ENCODE results near the gene SLC26A11. TPM values are rescaled to one million over a fixed set of nuclear protein-coding genes. Genes with fewer than 3 reads are reported as not detected.
"Not testable (repeated sequence)": the region's sequence is repeated elsewhere in the genome, so short reads cannot be mapped to it uniquely, and the experiment has no call there.

SLC26A11 gene
- total and polyA plus RNA-seq, 5 donors from 2014 or later, result 7.7 to 75.9 (median 8.3) TPM

GRCh38 chr17:80275857-80276256, 55.6 kb downstream of the SLC26A11 start:
- ATAC-seq (ENCODE audit: low read depth in 2 of 2); H3K9me3 Mint-ChIP-seq; H3K4me3 Mint-ChIP-seq; H3K9me3 ChIP-seq (ENCODE audit: control insufficient read depth in 2 of 2, low read length in 2 of 2); DNase-seq; H3K27ac ChIP-seq (ENCODE audit: insufficient read depth, low read length, poor library complexity, severe bottlenecking); H3K27me3 Mint-ChIP-seq; H3K27me3 ChIP-seq (ENCODE audit: control insufficient read depth, insufficient read depth, low read length); H3K4me3 ChIP-seq (ENCODE audit: low read depth, low read length): not testable (repeated sequence)
- Histone ChIP-seq H3K36me3 (ENCODE audit: control insufficient read depth, insufficient read depth, low read length) (peaks cover 58% of the 10 kb centered on the region), H3K4me1 (ENCODE audit: control insufficient read depth, insufficient read depth, low read length, poor library complexity, severe bottlenecking) (peaks cover 19% of the 10 kb centered on the region)
- Mint-ChIP-seq H3K36me3 (peaks cover 10% of the 10 kb centered on the region), H3K4me1 (peaks cover 4 to 34% (median 19%) of the 10 kb centered on the region in 4 donors), H3K27ac (peak overlapping the region in 1 of 3 donors; percentile 12)

GRCh38 chr17:80277751-80278671, 57.8 kb downstream of the SLC26A11 start:
- Histone ChIP-seq H3K4me3 (ENCODE audit: low read depth, low read length) (no peak overlapping the region), H3K27me3 (ENCODE audit: control insufficient read depth, insufficient read depth, low read length) (no peaks in the 10 kb centered on the region), H3K27ac (ENCODE audit: insufficient read depth, low read length, poor library complexity, severe bottlenecking) (no peak overlapping the region), H3K4me1 (ENCODE audit: control insufficient read depth, insufficient read depth, low read length, poor library complexity, severe bottlenecking) (peaks cover 13% of the 10 kb centered on the region), H3K9me3 (ENCODE audit: control insufficient read depth in 2 of 2, low read length in 2 of 2) (no peaks in the 10 kb centered on the region), H3K36me3 (ENCODE audit: control insufficient read depth, insufficient read depth, low read length) (peaks cover 58% of the 10 kb centered on the region)
- Mint-ChIP-seq H3K36me3 (peaks cover 7% of the 10 kb centered on the region), H3K4me3 (peak overlapping the region in 1 of 4 donors; percentile 15), H3K4me1 (peaks cover 0 to 27% (median 13%) of the 10 kb centered on the region in 4 donors), H3K27ac (peak overlapping the region in 1 of 3 donors; percentile 80), H3K9me3 (no peaks in the 10 kb centered on the region), H3K27me3 (no peaks in the 10 kb centered on the region)
- ATAC-seq (ENCODE audit: low read depth in 2 of 2) (peak in 1 of 2 donors; percentile 8), DNase-seq (no peak)

- peaks cover 52% of the 10 kb centered on the region for H3K36me3 ChIP-seq (ENCODE audit: control insufficient read depth, insufficient read depth, low read length)
- no peaks in the 10 kb centered on the region for H3K27me3 ChIP-seq (ENCODE audit: control insufficient read depth, insufficient read depth, low read length)
- H3K4me3 ChIP-seq (ENCODE audit: low read depth, low read length), result no peak overlapping the region
- Mint-ChIP-seq H3K36me3 (peaks cover 10% of the 10 kb centered on the region), H3K9me3 (no peaks in the 10 kb centered on the region), H3K4me1 (peaks cover 0 to 22% (median 9%) of the 10 kb centered on the region in 4 donors), H3K27ac (peak overlapping the region in 1 of 3 donors; percentile 32), H3K4me3 (no peak overlapping the region), H3K27me3 (no peaks in the 10 kb centered on the region)
- H3K27ac ChIP-seq (ENCODE audit: insufficient read depth, low read length, poor library complexity, severe bottlenecking), result no peak overlapping the region
- H3K4me1 ChIP-seq (ENCODE audit: control insufficient read depth, insufficient read depth, low read length, poor library complexity, severe bottlenecking), result peaks cover 3% of the 10 kb centered on the region
- DNase-seq, result no peak
- H3K9me3 ChIP-seq (ENCODE audit: control insufficient read depth in 2 of 2, low read length in 2 of 2), result no peaks in the 10 kb centered on the region
- no peak for ATAC-seq (ENCODE audit: low read depth in 2 of 2)
These were observed 59.7 kb downstream of the SLC26A11 start for GRCh38 chr17:80279895-80280294.

GRCh38 chr17:80281516-80281915, 61.3 kb downstream of the SLC26A11 start:
- H3K9me3 ChIP-seq (ENCODE audit: control insufficient read depth in 2 of 2, low read length in 2 of 2), result no peaks in the 10 kb centered on the region
- peak overlapping the region in 1 of 3 donors; percentile 71 for H3K27ac Mint-ChIP-seq
- H3K36me3 Mint-ChIP-seq, result peaks cover 4% of the 10 kb centered on the region
- H3K4me1 ChIP-seq (ENCODE audit: control insufficient read depth, insufficient read depth, low read length, poor library complexity, severe bottlenecking), result no peaks in the 10 kb centered on the region
- no peak for ATAC-seq (ENCODE audit: low read depth in 2 of 2)
- no peak overlapping the region for H3K27ac ChIP-seq (ENCODE audit: insufficient read depth, low read length, poor library complexity, severe bottlenecking)
- H3K9me3 Mint-ChIP-seq, result no peaks in the 10 kb centered on the region
- H3K4me3 ChIP-seq (ENCODE audit: low read depth, low read length), result no peak overlapping the region
- H3K4me1 Mint-ChIP-seq, result peaks cover 0 to 15% (median 7%) of the 10 kb centered on the region in 4 donors
- DNase-seq, result no peak
- no peaks in the 10 kb centered on the region for H3K27me3 ChIP-seq (ENCODE audit: control insufficient read depth, insufficient read depth, low read length)
- no peaks in the 10 kb centered on the region for H3K27me3 Mint-ChIP-seq
- no peak overlapping the region for H3K4me3 Mint-ChIP-seq
- peaks cover 43% of the 10 kb centered on the region for H3K36me3 ChIP-seq (ENCODE audit: control insufficient read depth, insufficient read depth, low read length)

GRCh38 chr17:80283116-80283852, 63.1 kb downstream of the SLC26A11 start:
- Histone ChIP-seq H3K27ac (ENCODE audit: insufficient read depth, low read length, poor library complexity, severe bottlenecking) (no peak overlapping the region), H3K36me3 (ENCODE audit: control insufficient read depth, insufficient read depth, low read length) (peaks cover 41% of the 10 kb centered on the region), H3K4me1 (ENCODE audit: control insufficient read depth, insufficient read depth, low read length, poor library complexity, severe bottlenecking) (no peaks in the 10 kb centered on the region), H3K27me3 (ENCODE audit: control insufficient read depth, insufficient read depth, low read length) (no peaks in the 10 kb centered on the region), H3K4me3 (ENCODE audit: low read depth, low read length) (no peak overlapping the region), H3K9me3 (ENCODE audit: control insufficient read depth in 2 of 2, low read length in 2 of 2) (no peaks in the 10 kb centered on the region)
- H3K36me3 Mint-ChIP-seq, result peaks cover 11% of the 10 kb centered on the region
- peaks cover 0 to 15% (median 6%) of the 10 kb centered on the region in 4 donors for H3K4me1 Mint-ChIP-seq
- no peaks in the 10 kb centered on the region for H3K9me3 Mint-ChIP-seq
- H3K4me3 Mint-ChIP-seq, result no peak overlapping the region
- DNase-seq, result no peak
- no peaks in the 10 kb centered on the region for H3K27me3 Mint-ChIP-seq
- H3K27ac Mint-ChIP-seq, result no peak overlapping the region
- ATAC-seq (ENCODE audit: low read depth in 2 of 2), result no peak

GRCh38 chr17:80284631-80285030, 64.4 kb downstream of the SLC26A11 start:
- peak overlapping the region in 2 of 3 donors; percentile 63 to 71 for H3K27ac Mint-ChIP-seq
- H3K36me3 ChIP-seq (ENCODE audit: control insufficient read depth, insufficient read depth, low read length), result peaks cover 49% of the 10 kb centered on the region
- no peaks in the 10 kb centered on the region for H3K9me3 Mint-ChIP-seq
- H3K4me1 ChIP-seq (ENCODE audit: control insufficient read depth, insufficient read depth, low read length, poor library complexity, severe bottlenecking), result no peaks in the 10 kb centered on the region
- H3K9me3 ChIP-seq (ENCODE audit: control insufficient read depth in 2 of 2, low read length in 2 of 2), result no peaks in the 10 kb centered on the region
- H3K4me1 Mint-ChIP-seq, result peaks cover 0 to 12% (median 6%) of the 10 kb centered on the region in 4 donors
- DNase-seq (no peak), ATAC-seq (ENCODE audit: low read depth in 2 of 2) (peak in 1 of 2 donors; percentile 29)
- H3K27ac ChIP-seq (ENCODE audit: insufficient read depth, low read length, poor library complexity, severe bottlenecking), result no peak overlapping the region
- H3K27me3 Mint-ChIP-seq, result no peaks in the 10 kb centered on the region
- no peaks in the 10 kb centered on the region for H3K27me3 ChIP-seq (ENCODE audit: control insufficient read depth, insufficient read depth, low read length)
- H3K4me3 Mint-ChIP-seq, result no peak overlapping the region
- H3K4me3 ChIP-seq (ENCODE audit: low read depth, low read length), result no peak overlapping the region
- H3K36me3 Mint-ChIP-seq, result peaks cover 18% of the 10 kb centered on the region

GRCh38 chr17:80285237-80285920, 65.2 kb downstream of the SLC26A11 start:
- Mint-ChIP-seq H3K27ac (peak overlapping the region in 1 of 3 donors; percentile 66), H3K36me3 (peaks cover 21% of the 10 kb centered on the region), H3K4me3 (no peak overlapping the region), H3K27me3 (no peaks in the 10 kb centered on the region), H3K4me1 (peaks cover 0 to 12% (median 4%) of the 10 kb centered on the region in 4 donors), H3K9me3 (no peaks in the 10 kb centered on the region)
- Histone ChIP-seq H3K27ac (ENCODE audit: insufficient read depth, low read length, poor library complexity, severe bottlenecking) (no peak overlapping the region), H3K4me3 (ENCODE audit: low read depth, low read length) (no peak overlapping the region), H3K27me3 (ENCODE audit: control insufficient read depth, insufficient read depth, low read length) (no peaks in the 10 kb centered on the region), H3K36me3 (ENCODE audit: control insufficient read depth, insufficient read depth, low read length) (peaks cover 49% of the 10 kb centered on the region), H3K9me3 (ENCODE audit: control insufficient read depth in 2 of 2, low read length in 2 of 2) (no peaks in the 10 kb centered on the region), H3K4me1 (ENCODE audit: control insufficient read depth, insufficient read depth, low read length, poor library complexity, severe bottlenecking) (no peaks in the 10 kb centered on the region)
- DNase-seq (no peak), ATAC-seq (ENCODE audit: low read depth in 2 of 2) (no peak)
